Common myeloid progenitor, CD34-positive (primary cell): Measurements from ENCODE around the gene SFMBT1.

Experiments used
- CTCF ChIA-PET: fragments of 350-600 bp; sonication (Branson Sonifier 250); formaldehyde crosslinking; loops from one replicate; lab custom pipeline; 2021; ENCODE audit warnings: antibody characterized with exemption; lab: Charles Lee
- POLR2A ChIA-PET: fragments of 350-600 bp; sonication (Branson Sonifier 250); formaldehyde crosslinking; loops from one replicate; lab custom pipeline; 2021; ENCODE audit warnings: antibody characterized with exemption; lab: Charles Lee
- DNase-seq, 3 donors: peaks; one replicate each; pipeline versions ENCODE4 v3.0.0 to v3.0.0-alpha.2; 2013
- H3K27ac ChIP-seq, 2 experiments: 1 replicate in 1 of 2; 2 replicates in 1 of 2; pipeline ENCODE4 v1.7.0; 2013; ENCODE audit warnings: inconsistent platforms in 2 of 2, low read length in 2 of 2, mild to moderate bottlenecking in 2 of 2, low read depth in 1 of 2, moderate library complexity in 1 of 2; ENCODE audit not compliant: severe bottlenecking in 2 of 2, insufficient read depth in 1 of 2, poor library complexity in 1 of 2
- H3K27me3 ChIP-seq, 5 experiments: replicated peaks in 2 of 5; 1 replicate in 3 of 5; 2 replicates in 2 of 5; pipeline versions ENCODE4 v1.6.1 to v1.7.0; 2013; ENCODE audit warnings: low read length in 4 of 5, mild to moderate bottlenecking in 2 of 5, moderate library complexity in 2 of 5, inconsistent platforms in 1 of 5; ENCODE audit not compliant: insufficient read depth in 5 of 5, control insufficient read depth in 4 of 5
- H3K36me3 ChIP-seq, 4 experiments: 1 replicate in 2 of 4; 2 replicates in 2 of 4; pipeline versions ENCODE4 v1.6.1 to v1.7.0; 2013; ENCODE audit warnings: low read length in 3 of 4, control low read depth in 1 of 4, mild to moderate bottlenecking in 1 of 4; ENCODE audit not compliant: control insufficient read depth in 4 of 4, insufficient read depth in 4 of 4
- H3K4me1 ChIP-seq, 4 experiments: 1 replicate in 3 of 4; 2 replicates in 1 of 4; pipeline versions ENCODE4 v1.6.1 to v1.7.1; 2013; ENCODE audit warnings: low read length in 3 of 4, mild to moderate bottlenecking in 3 of 4, control low read depth in 1 of 4, inconsistent platforms in 1 of 4, moderate library complexity in 1 of 4; ENCODE audit not compliant: control insufficient read depth in 4 of 4, insufficient read depth in 4 of 4; ENCODE audit errors: control extremely low read depth in 1 of 4
- H3K4me3 ChIP-seq, 7 experiments: 1 replicate in 4 of 7; 2 replicates in 3 of 7; pipeline versions ENCODE4 v1.5.1 to v1.7.0; 2013; ENCODE audit warnings: mild to moderate bottlenecking in 7 of 7, low read length in 6 of 7, moderate library complexity in 6 of 7, inconsistent platforms in 2 of 7, low read depth in 2 of 7, control low read depth in 1 of 7; ENCODE audit not compliant: insufficient read depth in 4 of 7, control insufficient read depth in 1 of 7; ENCODE audit errors: extremely low read depth in 1 of 7
- H3K9me3 ChIP-seq, 5 experiments: 1 replicate in 4 of 5; 2 replicates in 1 of 5; pipeline versions ENCODE4 v1.6.1 to v1.7.1; 2013; ENCODE audit warnings: low read length in 4 of 5, mild to moderate bottlenecking in 2 of 5, inconsistent platforms in 1 of 5, low read depth in 1 of 5, moderate library complexity in 1 of 5; ENCODE audit not compliant: control insufficient read depth in 4 of 5, insufficient read depth in 2 of 5; ENCODE audit errors: control extremely low read depth in 1 of 5
- whole genome bisulfite sequencing: methylation state at CpG from one replicate; pipeline ENCODE4 v1.1.5; 2013; ENCODE audit not compliant: insufficient coverage; 5-methylcytosine and 5-hydroxymethylcytosine counted together

SFMBT1 gene

DNA sequence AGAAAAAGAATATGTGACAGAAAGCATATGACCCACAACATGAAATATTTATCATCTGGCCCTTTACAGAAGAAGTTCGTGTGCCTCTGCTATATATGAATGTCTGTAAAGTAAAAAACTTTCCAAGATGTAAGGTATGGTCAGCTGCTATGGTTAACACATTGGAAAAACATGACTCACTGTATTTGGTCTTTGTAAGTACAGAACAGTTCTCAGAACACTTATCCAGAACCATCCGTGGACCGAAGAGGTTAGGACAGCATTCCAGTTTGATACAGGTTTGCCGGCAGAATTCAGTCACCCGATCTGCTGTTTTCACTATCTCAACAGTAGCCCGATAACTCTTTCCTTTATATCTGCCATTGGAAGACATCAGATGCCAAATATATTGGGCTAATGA is 135.1 kb downstream of the SFMBT1 start:
- Histone ChIP-seq H3K9me3 (no peaks in the 10 kb centered on the region), H3K36me3 (peaks cover 0 to 16% (median 2%) of the 10 kb centered on the region in 4 experiments), H3K4me1 (no peaks in the 10 kb centered on the region), H3K4me3 (no peak overlapping the region), H3K27me3 (no peaks in the 10 kb centered on the region), H3K27ac (no peak overlapping the region)
- WGBS = 95% methylated on average over 5 of the region's 6 CpGs
- CTCF ChIA-PET = interaction anchor here (0.7 to 1.6 kb wide), 3 partner anchors 10 to 12 kb away, joined by 3 to 4 read pairs (median 3); no protein-coding TSS in a partner anchor
- no peak for DNase-seq
- POLR2A ChIA-PET = no interaction called here

GRCh38 chr3:52907497-52907896 is 138.4 kb downstream of the SFMBT1 start:
- POLR2A ChIA-PET = interaction anchor here (0.7 kb wide), 1 partner anchor 44 kb away, joined by 4 read pairs; no protein-coding TSS in a partner anchor
- WGBS = 100% methylated on average over 2 of the region's 5 CpGs
- Histone ChIP-seq H3K27ac (no peak overlapping the region), H3K27me3 (no peaks in the 10 kb centered on the region), H3K9me3 (no peaks in the 10 kb centered on the region), H3K4me1 (no peaks in the 10 kb centered on the region), H3K36me3 (peaks cover 0 to 21% (median 2%) of the 10 kb centered on the region in 4 experiments), H3K4me3 (no peak overlapping the region)
- peak in 1 of 3 donors; percentile 38 for DNase-seq
- CTCF ChIA-PET = interaction anchor here (0.6 to 1.3 kb wide), 3 partner anchors 8 to 166 kb away, joined by 3 to 6 read pairs (median 4); no protein-coding TSS in a partner anchor

DNA sequence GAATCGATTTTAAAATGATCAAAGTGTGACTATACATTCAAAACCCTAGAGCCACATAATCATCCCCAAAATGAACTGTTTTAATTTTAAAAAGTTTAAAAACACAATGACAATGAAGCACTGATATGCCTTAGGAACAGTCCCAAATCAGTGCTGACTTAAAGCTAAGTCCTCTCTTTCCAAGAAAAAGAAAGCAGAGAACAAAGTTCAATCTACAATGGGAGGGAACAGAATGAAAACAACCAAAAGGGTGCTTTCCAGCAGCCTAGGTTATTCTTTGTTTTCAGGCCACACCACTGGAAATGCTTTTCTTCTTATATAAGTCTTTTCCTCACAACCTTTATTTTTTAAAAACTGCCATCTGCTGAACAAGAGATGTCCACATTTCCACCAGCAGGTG is 141.3 kb downstream of the SFMBT1 start:
- Histone ChIP-seq H3K27me3 (no peaks in the 10 kb centered on the region), H3K9me3 (no peaks in the 10 kb centered on the region), H3K36me3 (peaks cover 0 to 16% (median 2%) of the 10 kb centered on the region in 4 experiments), H3K4me3 (no peak overlapping the region), H3K4me1 (no peaks in the 10 kb centered on the region), H3K27ac (no peak overlapping the region)
- ChIA-PET CTCF (interaction anchor here (1.1 to 1.7 kb wide), 5 partner anchors 9 to 31 kb away, joined by 3 to 5 read pairs (median 4); no protein-coding TSS in a partner anchor), POLR2A (interaction anchor here (0.6 kb wide), 1 partner anchor 15 kb away, joined by 3 read pairs; no protein-coding TSS in a partner anchor)
- no CpG with 5 or more reads among the region's 1 CpG for WGBS
- DNase-seq = no peak

DNA sequence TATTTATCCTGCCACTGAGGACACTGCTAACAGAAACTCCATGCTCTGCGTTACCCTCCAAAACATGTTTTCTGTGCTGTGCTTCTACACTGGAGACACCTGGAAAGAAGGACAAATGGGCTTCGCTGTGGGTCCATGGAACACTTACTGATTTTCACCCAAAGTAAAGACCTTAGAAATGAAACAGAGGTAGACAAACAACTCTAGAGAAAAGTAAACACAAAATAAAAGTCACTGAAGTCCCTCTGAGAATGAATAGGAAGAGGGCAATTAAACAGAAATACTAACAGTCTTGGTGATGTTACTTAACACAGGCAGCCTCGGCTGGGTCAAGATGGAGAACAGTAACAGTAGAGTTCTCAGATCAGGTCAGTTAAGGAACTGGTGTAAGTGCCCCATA is 141.9 kb downstream of the SFMBT1 start:
- Histone ChIP-seq H3K27me3 (no peaks in the 10 kb centered on the region), H3K4me1 (no peaks in the 10 kb centered on the region), H3K27ac (no peak overlapping the region), H3K9me3 (no peaks in the 10 kb centered on the region), H3K36me3 (peaks cover 0 to 16% (median 2%) of the 10 kb centered on the region in 4 experiments), H3K4me3 (no peak overlapping the region)
- ChIA-PET CTCF (interaction anchor here (1.4 to 1.7 kb wide), 3 partner anchors 12 to 28 kb away, joined by 3 to 4 read pairs (median 4); no protein-coding TSS in a partner anchor), POLR2A (no interaction called here)
- DNase-seq = no peak
- 100% methylated on average over 1 of the region's 3 CpGs for WGBS

DNA sequence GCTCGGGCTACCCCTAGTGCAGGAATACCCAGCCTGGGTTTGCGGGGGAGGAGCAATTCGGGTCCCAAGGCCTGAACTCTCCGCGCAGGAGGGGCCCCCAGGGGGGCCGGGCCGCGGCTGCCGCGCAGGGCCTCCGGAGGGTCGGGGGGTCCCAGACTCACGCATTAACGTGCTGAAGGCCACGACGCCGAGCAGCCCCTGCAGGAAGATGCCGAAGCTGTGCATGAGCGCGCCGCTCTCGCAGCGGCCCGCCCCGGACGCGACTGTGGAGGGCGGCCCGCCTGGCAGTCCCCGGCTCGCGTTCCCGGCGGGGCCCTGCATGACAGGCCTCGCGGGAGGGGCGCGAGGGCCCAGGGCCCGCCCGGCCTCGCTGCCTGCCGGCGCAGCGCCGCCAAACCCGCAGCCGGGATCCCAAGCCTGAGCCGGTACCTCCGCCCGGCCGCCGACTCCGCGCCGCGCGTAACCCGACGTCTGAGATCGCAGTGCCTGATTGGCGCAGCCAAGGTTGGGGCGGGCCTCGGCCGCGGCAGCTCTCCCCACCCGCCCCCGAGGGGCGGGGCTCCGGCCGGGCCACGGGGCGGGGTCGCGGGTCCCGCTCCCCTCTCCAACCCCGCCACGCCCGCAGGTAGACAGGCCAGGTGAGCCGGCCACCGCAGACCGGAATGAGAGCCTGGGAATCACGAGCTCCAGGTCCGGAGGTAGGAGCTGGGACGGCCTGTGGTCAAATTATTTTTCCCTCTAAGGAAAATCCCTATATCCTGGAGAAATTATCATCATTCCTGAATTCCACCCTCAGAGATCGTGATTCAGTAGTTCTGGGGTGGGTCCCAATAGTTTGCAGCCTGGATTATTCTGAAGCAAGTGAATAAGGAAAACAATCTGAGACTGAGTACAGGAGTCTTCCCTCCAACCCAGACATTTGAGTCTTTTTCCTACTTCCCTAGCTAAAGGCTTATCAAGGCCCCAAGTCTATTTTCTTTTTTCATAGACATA is 148.4 kb downstream of the SFMBT1 start, which contains the start of gene STIMATE:
STIMATE (minus strand) TSS at position 419 of the 993 bp plus-strand sequence; CDS start at position 321, 98 bp downstream.
- ChIA-PET POLR2A (no interaction called here), CTCF (no interaction called here)
- Histone ChIP-seq H3K36me3 (peaks cover 0 to 9% (median 0%) of the 10 kb centered on the region in 4 experiments), H3K4me1 (peaks cover 9 to 45% (median 24%) of the 10 kb centered on the region in 4 experiments), H3K27ac (peak within 1 kb of the TSS; percentile 19 to 39), H3K9me3 (no peaks in the 10 kb centered on the region), H3K4me3 (peak within 1 kb of the TSS; percentile 68 to 88 (median 76)), H3K27me3 (no peaks in the 10 kb centered on the region)
- WGBS = 0% methylated on average over 39 of the region's 85 CpGs
- DNase-seq = peak; percentile 84 to 91 (median 89)

DNA sequence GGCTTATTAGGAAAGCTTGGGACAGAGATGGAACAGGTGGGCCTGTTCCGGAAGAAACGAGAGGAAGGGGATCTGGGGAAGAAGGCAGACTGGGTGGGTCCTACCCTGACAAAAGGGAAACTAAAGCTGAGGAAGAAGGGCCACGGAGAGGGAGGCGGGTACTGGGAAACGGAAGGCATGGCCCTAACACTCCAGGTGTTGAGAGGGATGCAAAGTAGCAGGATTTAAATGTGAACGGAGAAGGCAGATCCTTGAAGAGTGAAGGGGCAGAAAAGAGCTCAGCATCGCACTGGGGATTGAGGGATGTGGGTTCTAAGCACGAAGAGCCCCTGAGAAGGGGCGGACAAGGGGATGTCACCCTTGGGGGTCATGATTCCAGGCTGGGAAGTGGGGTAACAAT is 149.3 kb downstream of the SFMBT1 start:
- peaks cover 11 to 52% (median 29%) of the 10 kb centered on the region in 4 experiments for H3K4me1 ChIP-seq
- POLR2A ChIA-PET = no interaction called here
- 6% methylated on average over 9 of the region's 9 CpGs for WGBS
- no peaks in the 10 kb centered on the region for H3K27me3 ChIP-seq
- H3K27ac ChIP-seq = peak overlapping the region in 1 of 2 experiments; percentile 39
- CTCF ChIA-PET = no interaction called here
- peak in 2 of 3 donors; percentile 13 to 16 for DNase-seq
- peaks cover 0 to 9% (median 0%) of the 10 kb centered on the region in 4 experiments for H3K36me3 ChIP-seq
- H3K9me3 ChIP-seq = no peaks in the 10 kb centered on the region
- peak overlapping the region; percentile 68 to 88 (median 76) for H3K4me3 ChIP-seq
